OCI-LY7 (cell line): ENCODE data around the gene HMGN2.

Experiments
- CTCF ChIP-seq: fragments of 200-600 bp; sonication (generic); conservative IDR thresholded peaks from 2 replicates; pipeline ENCODE4 v1.5.1; 2014; ENCODE audit warnings: mild to moderate bottlenecking, antibody characterized with exemption, low read length, moderate library complexity, mixed read lengths
- EZH2phosphoT487 ChIP-seq: fragments of 200-600 bp; sonication (generic); IDR thresholded peaks from 2 replicates; pipeline ENCODE4 v1.6.1; 2018; ENCODE audit warnings: low read depth, borderline replicate concordance, mild to moderate bottlenecking, mixed run types, antibody characterized with exemption, low read length, moderate library complexity, mixed read lengths

GRCh38 chr1:26440259-26440658 lies 32.0 kb upstream of the HMGN2 start:
- TF ChIP-seq CTCF (no peak), EZH2phosphoT487 (no peak)
